T1000 (cell line): ENCODE measurements around the gene CDIP1.
A peak's percentile ranks its signal among the peaks of the same experiment; 100 is the strongest.

Source experiments
- DNase-seq: peaks from one replicate; lab custom pipeline; 2025; ENCODE audit warnings: mixed read lengths; lab: John Stamatoyannopoulos, UW

Gene CDIP1

DNA sequence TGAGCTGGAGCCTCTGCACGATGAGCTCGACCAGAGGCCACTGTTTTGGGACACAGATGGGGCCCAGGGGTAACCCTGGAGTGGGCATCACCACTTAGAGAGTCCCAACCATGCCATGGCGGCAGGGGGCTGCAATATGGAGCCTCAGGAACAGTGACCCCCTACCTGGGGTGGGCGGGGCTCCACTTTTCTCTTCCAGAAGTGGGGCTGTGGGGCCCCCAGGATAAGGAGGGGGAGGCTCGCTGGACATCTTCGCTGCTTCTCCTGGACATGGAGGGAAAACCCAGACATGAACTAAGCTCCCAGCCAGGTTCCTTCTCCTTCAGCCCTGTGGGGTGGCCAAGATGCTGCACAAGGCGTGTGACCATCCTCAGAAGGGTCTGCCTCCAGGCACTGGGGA, 24.7 kb downstream of the CDIP1 start:
- no peak for DNase-seq

DNA sequence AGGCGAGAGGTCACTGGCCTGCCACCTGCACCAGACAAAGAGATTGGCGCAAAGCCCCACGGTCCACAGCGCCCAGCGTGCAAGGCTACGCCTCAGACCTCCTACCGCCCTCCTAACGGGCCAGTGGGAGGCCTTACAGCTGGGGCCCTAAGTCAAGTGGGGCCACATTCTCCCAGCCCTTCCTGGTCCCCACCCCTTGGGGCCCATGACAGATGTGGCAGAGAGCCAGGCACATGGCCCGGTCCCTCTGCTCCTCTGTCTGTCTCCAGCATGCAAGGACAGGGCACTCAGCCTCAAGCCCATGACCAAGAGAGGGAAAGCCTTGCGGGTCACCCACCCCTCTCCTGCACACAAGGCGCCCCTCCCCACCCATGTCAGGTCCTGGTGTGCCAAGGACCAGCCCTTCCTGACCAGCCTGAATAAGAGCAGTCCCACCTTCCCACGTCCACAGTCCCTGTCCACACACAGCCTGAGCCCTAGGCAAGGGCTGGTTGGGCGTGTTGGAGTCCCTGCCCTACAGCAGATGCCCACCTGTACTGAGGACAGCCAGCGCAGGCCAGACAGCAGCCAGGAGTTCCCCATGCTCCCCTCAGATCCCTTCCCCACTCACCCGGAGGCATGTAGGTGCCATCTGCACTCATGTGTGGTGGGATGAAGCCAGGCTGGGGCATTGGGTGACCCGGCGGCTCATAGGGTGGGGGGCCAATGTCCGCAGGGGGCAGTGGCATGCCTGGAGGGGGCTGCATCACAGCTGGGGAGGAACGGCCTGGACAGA, 25.3 kb downstream of the CDIP1 start:
- DNase-seq: no peak

DNA sequence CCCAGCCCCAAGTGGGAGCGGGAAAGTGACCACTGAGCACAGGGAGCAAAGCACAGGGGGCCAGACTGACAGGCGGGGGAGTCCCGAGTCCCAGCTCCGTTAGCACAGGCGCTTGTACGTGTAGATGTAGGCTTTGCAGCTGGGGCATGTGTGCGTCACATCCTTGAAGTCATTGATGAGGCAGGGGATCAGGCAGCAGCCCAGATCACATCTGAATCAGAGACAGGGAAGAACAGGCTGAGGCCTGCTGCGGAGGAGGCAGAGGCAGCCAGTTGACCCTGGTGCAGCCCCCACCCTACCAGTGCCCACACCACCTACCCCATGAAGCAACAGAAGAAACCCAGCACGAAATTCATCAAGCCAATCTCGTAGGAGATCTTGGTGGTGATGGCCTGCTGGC, 26.1 kb downstream of the CDIP1 start:
- no peak for DNase-seq

DNA sequence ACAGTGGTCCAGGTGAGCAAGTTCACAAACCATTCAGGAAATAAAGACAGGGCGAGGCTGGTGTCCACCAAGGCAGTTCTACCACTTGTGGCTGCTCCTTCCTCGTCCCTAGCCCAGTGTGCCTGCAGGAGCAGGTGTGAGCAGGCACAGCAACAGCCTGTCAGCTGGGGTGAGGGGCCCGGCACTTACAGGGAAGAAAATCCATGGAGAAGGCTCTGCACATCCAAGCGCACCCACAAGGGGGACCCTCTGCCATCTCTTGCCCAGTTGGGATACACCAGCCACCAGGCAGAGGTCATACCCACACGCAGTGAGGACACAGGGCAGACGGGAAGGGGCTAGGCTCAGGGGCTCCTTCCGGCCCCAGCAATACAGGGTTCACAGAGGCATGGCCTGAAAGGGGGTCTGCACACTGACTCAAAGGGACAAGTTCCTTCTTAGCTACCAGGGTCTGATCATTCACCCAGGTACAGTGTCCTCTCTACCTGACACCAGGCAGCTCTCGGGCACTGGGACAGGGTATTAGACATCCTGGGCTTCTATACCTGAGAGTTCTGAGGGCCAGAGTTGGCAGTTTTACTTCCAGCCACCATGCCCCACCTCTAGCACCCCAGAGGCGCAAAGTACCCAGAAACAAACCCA, 27.0 kb downstream of the CDIP1 start:
- no peak for DNase-seq

DNA sequence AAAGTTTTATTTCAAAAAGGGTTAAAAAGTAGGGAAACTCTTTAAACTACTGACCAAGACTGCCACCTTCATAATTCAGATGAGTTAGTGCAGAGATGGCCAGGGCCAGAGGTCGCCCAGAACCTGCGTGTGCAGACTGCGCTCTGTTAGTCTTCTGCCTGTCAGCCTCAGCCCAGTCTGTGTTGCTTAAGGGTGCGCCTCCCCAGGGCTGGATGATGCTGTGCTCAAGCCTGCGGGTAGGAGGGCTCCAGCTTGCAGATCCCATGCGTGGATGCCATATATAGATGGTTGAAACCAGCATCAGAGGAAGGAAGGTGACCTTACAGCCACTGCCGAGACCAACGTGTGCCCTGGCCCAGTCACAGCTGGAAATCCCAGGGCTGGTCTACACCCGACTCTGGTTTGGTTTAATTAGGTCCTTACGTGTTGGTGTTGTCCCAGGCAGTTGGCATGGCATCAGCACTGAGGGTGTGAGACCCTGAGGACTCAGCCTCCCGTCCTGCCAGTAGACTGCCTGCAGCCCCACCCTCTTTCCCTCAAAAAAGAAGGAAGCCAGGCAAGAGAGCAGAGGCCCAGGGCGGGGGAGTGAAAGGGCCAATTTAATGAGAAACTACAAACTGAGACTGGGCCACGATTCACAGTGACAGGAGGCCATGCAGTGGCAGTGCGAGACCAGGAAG, 27.7 kb downstream of the CDIP1 start:
- DNase-seq: no peak

DNA sequence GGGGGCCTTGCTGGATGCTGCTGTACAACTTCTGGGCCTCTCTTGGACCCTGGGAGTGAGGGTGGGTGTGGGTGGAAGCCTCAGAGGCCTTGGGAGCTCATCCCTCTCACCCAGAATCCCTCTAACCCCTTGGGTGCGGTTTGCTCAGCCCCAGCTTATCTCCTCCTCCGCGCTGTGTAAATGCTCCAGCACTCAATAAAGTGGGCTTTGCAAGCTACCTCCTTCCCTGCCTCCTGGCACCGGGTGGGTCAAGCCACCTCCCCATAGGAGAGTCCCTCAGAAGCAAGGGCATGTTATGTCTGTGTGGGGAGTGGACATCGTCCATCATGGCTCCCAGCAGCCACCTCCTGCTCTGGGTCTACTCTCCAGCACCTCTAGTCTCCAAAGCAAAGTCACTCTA, 28.4 kb downstream of the CDIP1 start:
- no peak for DNase-seq

DNA sequence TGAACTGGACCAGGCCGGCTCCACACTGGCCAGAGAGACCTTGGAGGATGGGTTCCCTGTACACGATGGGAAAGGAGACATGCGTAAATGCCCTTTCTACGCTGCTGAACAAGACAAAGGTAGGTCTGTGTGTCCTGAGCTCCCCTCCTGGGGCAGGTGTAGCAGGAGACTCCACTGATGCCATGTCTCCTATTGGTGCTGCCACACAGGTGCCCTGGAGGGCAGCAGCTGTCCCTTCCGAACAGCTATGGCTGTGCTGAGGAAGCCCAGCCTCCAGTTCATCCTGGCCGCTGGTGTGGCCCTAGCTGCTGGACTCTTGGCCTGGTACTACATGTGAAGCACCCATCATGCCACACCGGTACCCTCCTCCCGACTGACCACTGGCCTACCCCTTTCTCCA, 29.2 kb downstream of the CDIP1 start:
- DNase-seq: no peak

DNA sequence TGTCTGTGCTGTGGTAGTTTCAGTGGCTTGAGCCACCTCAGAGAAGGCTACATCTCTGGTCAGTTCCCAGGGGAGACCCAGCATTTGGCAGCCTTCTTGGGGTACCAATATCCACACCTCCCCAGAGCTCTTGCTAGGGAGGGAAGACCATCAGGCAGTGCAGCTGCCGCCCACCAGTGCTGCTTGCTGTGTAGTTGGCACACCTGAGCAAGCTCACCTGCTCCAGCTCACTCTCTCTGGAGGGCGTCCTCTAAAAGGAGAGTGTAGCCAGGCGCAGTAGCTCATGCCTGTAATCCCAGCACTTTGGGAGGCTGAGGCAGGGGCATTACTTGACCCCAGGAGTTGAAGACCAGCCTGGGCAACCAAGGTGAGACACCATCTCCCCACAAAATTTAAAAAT, 29.8 kb downstream of the CDIP1 start:
- no peak for DNase-seq

DNA sequence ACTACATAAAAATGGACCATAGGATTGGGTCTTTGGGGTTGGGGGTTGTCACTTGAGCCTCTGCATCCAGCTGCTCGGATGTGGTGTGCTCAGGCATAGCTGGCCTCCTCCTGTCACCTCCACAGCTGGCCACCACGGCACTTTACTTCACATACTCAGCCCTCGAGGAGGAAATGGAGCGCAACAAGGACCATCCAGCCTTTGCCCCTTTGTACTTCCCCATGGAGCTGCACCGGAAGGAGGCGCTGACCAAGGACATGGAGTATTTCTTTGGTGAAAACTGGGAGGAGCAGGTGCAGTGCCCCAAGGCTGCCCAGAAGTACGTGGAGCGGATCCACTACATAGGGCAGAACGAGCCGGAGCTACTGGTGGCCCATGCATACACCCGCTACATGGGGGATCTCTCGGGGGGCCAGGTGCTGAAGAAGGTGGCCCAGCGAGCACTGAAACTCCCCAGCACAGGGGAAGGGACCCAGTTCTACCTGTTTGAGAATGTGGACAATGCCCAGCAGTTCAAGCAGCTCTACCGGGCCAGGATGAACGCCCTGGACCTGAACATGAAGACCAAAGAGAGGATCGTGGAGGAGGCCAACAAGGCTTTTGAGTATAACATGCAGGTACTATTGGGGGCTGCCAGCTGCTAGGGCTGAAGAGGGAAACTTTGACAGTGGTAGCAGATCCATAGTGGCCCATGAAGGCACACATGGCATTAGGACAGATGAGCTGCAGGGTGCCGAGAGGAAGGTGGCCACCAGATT, 30.8 kb downstream of the CDIP1 start:
- no peak for DNase-seq

DNA sequence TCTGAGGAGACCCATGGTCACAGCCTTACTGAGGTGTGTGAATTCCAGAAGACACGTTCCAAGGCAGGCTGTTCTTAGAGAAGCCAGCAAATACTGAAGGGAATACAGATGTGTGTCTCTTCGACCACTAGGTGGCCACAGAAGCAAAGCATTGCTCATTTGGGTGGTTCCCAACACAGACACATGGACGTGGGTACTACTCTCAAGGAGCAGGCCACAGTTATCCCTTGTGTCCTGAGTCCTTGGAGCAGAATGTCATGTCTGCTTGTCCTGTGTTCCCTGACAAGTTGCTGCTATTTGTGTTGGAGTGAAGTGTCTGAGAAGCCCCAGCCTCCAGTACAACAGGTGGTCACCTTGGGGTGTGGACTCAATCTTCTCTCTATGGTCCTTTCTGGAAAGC, 32.1 kb downstream of the CDIP1 start:
- DNase-seq: no peak

DNA sequence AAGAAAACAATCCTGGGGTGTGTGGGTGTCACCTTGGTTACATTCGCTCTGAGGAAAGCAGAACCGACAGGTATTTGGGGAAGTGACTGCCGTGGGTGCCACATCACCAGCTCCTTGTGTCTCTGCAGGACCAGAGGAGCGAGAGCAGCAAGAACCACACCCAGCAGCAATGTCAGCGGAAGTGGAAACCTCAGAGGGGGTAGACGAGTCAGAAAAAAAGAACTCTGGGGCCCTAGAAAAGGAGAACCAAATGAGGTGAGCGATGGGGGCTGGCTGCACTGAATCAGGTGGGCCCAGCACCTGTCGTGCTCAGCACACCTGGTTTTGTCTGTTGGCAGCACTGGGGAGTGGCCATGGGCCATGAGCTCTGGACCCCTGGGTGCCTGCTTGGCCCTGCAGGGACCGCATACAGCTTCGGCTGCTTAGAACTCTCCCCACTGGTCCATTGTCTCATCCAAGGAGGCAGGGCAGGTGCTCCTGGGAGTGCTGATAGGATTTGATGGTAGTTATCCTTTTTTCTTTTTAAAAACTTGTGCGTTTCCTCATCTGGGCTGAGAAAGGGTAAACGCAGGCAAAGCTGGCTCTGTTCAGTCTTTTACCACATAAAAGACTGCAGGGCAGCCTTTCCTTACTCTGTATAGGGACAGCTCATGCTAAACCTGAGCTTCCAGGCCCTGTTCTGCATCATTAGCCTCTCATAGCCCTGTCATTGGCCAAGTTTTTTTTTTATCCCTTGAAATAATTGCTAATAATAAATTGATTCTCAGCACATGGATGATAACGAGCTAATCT, 33.0 kb downstream of the CDIP1 start:
- DNase-seq: no peak

DNA sequence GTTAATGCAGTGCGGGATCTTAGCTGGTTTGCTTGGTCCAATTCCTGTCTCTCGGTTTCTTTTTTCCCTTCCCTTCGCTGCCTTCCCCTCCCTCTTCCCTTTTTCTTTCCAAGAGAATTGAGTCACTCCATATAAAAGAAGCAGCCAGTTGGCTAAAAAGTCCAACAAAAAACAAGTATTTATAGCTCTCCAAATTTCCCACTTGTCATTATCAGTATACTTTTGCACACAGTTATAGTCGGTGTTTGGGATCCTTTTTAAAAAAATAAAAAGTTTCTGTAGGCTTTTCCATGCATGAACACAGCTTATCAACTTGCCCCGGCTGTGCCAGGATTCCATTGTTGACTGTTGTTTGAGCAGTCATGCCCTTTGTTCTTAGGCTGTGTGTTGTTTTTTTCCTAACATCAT, 37.5 kb downstream of the CDIP1 start:
- no peak for DNase-seq

DNA sequence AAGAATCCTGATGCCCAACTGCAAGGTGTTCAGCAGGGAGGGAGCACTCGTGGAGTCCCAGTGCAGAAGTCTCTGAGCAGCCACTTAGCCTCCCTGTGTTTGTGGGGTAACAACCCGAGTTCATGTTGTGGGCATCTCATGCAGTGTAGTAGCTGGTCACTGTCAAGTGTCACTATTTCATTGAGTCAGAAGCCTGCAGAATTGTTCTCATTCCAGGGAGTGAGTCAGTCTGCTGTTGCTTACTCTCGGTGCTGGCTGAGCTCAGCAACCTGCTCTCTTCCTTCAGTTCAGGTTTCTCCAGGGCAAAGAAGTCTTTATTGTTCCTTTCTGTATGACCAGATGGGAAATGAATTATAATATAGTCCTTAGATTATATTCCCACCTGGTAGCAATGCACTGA, 38.3 kb downstream of the CDIP1 start:
- peak; percentile 28 for DNase-seq

DNA sequence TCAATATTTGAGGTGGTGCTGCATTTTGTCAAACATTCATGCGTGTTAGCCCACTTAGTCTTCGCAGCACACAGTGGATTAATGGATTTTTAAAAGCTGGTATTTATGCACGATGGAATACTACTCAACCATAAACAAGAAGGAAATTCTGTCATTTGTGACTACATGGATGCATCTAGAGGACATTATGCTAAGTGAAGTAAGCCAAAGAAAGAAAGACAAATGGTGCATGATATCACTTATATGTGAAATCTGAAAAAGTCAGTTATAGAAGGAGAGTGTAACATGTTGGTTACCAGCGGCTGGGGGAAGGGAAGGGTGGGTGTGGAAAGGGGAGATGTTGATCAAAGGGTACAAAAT, 39.4 kb downstream of the CDIP1 start:
- DNase-seq: no peak

DNA sequence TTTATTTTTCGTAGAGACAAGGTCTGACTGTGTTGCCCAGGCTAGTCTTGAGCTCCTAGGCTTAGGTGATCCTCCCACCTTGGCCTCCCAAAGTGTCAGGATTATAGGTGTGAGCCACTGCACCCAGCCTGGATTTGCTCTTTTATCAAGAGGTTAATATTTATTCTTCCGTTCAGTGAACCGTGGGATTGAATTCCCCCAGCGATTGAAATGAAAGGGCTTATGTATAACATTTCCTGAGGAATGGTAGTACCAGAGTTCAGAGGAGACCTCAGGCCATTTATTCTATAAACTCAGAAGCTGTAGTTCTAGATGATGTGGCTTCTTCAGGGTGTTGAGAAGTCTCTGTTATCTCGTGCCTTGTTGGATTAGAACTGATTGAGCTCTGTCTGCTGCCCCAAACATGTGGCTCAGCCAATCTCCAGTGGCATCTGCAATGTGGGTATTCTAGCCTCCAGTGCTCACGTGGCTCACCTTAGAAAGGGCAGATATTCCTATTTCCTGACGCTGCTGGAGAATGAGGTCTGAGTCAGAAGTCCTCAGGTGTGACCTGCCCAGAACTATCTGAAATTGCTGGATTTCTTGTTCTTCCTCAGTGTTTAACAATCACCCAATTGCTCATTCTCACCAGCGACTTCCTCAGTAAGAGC, 39.9 kb downstream of the CDIP1 start:
- DNase-seq: no peak

DNA sequence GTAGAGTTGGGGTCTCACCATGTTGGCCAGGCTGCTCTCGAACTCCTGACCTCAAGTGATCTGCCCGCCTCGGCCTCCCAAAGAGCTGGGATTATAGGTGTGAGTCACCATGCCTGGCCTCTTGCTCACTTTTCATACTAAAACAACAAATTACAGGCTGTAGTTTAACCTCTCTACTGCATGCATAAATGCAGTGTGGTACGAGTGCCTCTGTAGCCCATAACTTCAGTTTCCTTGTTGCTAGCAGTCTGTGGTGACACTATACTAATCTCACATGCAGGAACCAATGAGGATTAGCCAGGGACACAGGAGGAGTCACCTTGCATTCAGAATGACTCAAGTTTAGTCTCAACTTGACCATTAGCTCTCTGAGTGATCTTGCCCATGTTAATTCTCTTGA, 42.3 kb downstream of the CDIP1 start:
- no peak for DNase-seq

DNA sequence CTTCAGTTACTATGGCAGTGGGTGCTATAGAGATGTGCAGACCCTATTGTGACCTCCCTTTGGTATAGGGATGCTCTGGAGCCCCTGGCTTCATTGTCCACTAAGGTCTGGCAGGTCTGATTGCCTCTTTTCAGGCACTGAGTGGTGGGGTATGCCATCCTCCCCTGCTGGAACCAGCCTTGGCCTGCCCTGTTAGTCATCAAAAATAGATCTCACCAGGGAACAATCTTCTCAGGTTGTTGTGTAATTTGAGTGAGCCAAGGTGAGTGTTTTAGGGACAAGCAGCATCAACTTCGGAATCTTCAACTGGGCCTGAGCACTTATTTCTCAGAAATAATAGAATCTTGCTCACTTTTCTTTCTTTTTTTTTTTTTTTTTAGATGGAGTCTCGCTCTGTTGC, 42.8 kb downstream of the CDIP1 start:
- no peak for DNase-seq

DNA sequence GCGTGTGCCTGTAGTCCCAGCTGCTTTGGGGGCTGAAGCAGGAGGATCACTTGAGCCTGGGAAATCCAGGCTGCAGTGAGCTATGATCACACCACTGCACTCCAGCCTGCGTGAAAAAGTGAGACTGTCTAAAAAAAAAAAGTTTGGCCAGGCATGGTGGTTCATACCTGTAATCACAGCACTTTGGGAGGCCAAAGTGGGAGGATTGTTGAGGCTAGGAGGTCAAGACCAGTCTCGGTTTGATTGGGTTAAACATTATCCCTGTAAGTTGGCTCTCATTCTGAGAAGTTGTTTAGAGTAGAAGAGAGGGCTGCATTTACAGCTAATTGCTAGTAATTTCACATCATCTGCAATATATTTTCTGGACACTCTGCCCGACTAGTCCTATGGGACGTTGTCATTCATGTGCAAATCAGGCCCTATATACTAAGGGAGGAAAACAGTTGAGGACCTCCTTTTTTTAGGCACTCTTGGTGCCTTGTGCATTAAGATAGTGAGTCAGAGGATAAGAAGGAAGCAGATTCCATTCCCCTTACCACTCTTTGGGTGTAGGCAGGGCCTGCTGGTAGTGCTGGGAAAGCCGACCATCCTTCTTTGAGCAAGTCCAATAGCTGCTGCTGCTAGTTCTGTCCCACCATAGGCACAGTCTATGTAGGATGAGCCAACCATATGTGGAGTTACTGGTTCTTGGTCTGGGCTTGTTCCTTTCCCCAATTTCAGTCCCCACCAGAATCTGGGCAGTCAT, 43.7 kb downstream of the CDIP1 start:
- no peak for DNase-seq

DNA sequence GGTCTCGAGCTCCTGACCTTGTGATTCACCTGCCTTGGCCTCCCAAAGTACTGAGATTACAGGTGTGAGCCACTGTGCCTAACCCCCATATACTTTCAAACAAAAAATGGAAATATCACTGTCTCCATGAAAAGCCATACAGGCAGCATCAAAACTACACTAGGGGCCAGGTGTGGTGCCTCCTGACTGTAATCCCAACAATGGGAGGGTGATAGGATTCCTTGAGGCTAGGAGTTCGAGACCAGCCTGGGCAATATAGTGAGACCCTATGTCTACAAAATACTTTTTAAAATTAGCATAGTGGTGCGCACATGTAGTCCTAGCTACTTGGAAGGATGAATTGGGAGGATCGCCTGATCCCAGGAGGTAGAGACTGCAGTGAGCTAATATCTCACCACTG, 46.7 kb downstream of the CDIP1 start:
- no peak for DNase-seq

DNA sequence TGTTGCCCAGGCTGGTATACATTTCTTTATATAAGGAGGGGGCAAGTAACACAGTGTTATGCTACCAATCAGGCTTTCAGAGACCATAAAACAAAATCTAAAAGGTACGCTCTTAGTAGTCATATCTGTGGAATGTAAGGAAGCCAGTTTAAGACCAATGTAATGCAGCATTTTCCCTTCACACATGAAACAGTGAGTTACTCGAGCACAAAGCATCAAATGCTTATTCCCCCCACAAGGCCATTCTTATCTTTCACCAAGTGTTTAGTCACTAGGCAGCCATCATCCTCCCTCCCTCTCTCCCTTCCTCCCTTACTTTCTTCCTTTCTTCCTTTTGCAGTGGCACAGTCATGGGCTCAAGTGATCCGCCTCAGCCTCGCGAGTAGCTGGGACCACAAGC, 49.5 kb downstream of the CDIP1 start:
- no peak for DNase-seq

DNA sequence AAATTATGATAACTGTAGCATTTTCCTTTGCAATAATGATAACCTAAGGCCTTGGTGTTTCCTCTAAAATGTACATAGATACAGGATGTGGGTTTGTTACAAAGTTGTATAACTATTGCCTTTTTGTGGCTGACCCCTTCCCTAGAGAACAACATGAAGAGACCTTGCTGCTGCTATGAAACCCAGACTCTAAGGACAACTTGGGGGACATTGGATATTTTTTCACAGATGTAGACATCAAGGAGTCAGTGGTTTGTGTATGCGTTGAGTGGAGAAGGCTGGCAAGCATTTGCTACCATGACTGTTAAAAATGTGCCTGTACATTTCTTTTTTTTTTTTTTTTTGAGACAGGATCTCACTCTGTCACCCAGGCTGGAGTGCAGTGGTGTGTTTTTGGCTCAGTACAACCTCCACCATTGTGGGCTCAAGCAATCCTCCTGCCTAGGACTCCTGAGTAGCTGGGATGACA, 50.0 kb downstream of the CDIP1 start:
- no peak for DNase-seq
